ENCODE results near the gene ZNF318.

GRCh38 chr6:43287717-43288679 is 81.4 kb downstream of the ZNF318 start:
- TF ChIP-seq CTCF (IDR thresholded peaks at IDR 0.05 in 8 of 11, conservative IDR thresholded peaks at IDR 0.05 in 3 of 11) (no peak), POLR2AphosphoS5 (IDR thresholded peaks at IDR 0.05) (no peak), POLR2A (IDR thresholded peaks at IDR 0.05) (no peak)

Measured in spleen (tissue), 7 donors.